Glutamatergic neuron (in vitro differentiated cells): ENCODE results near the gene MRGPRD. TPM values are rescaled to one million over a fixed set of nuclear protein-coding genes. Genes with fewer than 3 reads are reported as not detected.

Experiments used
- DNase-seq: peaks from one replicate; pipeline ENCODE4 v3.0.0; 2022
- H3K27ac Mint-ChIP-seq: one replicate; pipeline ENCODE4 v1.8.0; 2020; ENCODE audit warnings: mild to moderate bottlenecking, mixed read lengths, inconsistent platforms; ENCODE audit not compliant: unreplicated experiment
- H3K27me3 Mint-ChIP-seq: one replicate; pipeline ENCODE4 v1.8.0; 2020; ENCODE audit warnings: mild to moderate bottlenecking, moderate library complexity, mixed read lengths, inconsistent platforms; ENCODE audit not compliant: unreplicated experiment
- H3K36me3 Mint-ChIP-seq: one replicate; pipeline ENCODE4 v1.8.0; 2020; ENCODE audit warnings: mild to moderate bottlenecking, mixed read lengths, inconsistent platforms; ENCODE audit not compliant: unreplicated experiment
- H3K4me1 Mint-ChIP-seq: one replicate; pipeline ENCODE4 v1.8.0; 2020; ENCODE audit warnings: mild to moderate bottlenecking, low read depth, mixed read lengths, inconsistent platforms; ENCODE audit not compliant: unreplicated experiment
- H3K4me3 Mint-ChIP-seq: one replicate; pipeline ENCODE4 v1.8.0; 2020; ENCODE audit warnings: mild to moderate bottlenecking, mixed read lengths, inconsistent platforms; ENCODE audit not compliant: unreplicated experiment
- H3K9me3 Mint-ChIP-seq: one replicate; pipeline ENCODE4 v1.8.0; 2020; ENCODE audit warnings: mild to moderate bottlenecking, moderate library complexity, mixed read lengths, inconsistent platforms; ENCODE audit not compliant: unreplicated experiment
- total RNA-seq: library from RNA; stranded (reverse); fragmentation: NEBNext Ultra II Directional; extraction: Animal tissue kit (Norgen Biotek cat#: 25700); gene quantifications from one replicate; pipeline ENCODE4 v1.2.1, GENCODE V29; 2021; ENCODE audit not compliant: unreplicated experiment
- TF ChIP-seq, protein P1 (sequence below): fragments of 200-600 bp; sonication (generic); IDR thresholded peaks from one replicate; pipeline ENCODE4 v1.5.0; 2021; ENCODE audit not compliant: partially characterized antibody, unreplicated experiment

The MRGPRD gene
- total RNA-seq, 1 donor from 2014 or later: not detected

- TF ChIP-seq, protein P1, sequence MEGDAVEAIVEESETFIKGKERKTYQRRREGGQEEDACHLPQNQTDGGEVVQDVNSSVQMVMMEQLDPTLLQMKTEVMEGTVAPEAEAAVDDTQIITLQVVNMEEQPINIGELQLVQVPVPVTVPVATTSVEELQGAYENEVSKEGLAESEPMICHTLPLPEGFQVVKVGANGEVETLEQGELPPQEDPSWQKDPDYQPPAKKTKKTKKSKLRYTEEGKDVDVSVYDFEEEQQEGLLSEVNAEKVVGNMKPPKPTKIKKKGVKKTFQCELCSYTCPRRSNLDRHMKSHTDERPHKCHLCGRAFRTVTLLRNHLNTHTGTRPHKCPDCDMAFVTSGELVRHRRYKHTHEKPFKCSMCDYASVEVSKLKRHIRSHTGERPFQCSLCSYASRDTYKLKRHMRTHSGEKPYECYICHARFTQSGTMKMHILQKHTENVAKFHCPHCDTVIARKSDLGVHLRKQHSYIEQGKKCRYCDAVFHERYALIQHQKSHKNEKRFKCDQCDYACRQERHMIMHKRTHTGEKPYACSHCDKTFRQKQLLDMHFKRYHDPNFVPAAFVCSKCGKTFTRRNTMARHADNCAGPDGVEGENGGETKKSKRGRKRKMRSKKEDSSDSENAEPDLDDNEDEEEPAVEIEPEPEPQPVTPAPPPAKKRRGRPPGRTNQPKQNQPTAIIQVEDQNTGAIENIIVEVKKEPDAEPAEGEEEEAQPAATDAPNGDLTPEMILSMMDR: no peak
- Mint-ChIP-seq H3K4me1 (peaks cover 15% of the 10 kb centered on the region), H3K27me3 (peaks cover 2% of the 10 kb centered on the region), H3K36me3 (no peaks in the 10 kb centered on the region), H3K9me3 (peaks cover 6% of the 10 kb centered on the region), H3K27ac (no peak overlapping the region), H3K4me3 (no peak overlapping the region)
- DNase-seq: no peak
Measured at GRCh38 chr11:69003301-69003865, 22.6 kb upstream of the MRGPRD start.

DNA sequence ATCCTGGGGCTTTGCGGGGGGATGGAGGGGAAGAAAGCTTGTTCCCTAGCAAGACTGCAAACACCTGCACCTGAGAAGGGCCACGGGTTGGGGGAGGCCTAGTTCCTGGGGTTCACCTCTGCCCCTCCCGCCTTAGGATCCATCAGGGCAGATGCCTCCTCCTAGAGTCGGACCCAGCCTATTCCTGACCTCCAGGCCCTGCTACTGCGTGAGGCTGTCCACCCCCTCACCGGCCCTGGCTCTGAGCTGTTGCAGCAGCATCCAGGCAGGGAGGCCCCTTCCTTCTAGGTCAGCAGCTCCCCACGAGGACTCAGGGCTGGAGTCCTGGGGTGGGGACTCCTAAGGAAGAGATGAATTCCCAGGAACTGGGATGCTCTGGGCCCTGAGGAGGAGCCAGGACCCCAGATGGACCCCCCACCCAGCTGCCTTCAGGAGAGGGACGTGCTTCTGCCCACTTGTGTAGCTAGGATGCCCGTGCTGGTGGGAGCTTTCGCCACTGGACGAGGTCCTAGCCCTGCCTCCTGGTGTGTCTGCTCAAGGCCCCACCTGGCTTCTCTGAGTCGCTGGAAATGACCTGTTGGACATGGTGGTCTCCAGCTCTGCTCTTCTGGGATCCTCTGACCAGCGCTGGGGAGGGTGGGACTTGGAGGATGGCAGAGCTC is 21.9 kb upstream of the MRGPRD start:
- H3K9me3 Mint-ChIP-seq: peaks cover 8% of the 10 kb centered on the region
- no peak overlapping the region for H3K4me3 Mint-ChIP-seq
- H3K27ac Mint-ChIP-seq: no peak overlapping the region
- no peak for DNase-seq
- TF ChIP-seq, protein P1: no peak
- peaks cover 17% of the 10 kb centered on the region for H3K4me1 Mint-ChIP-seq
- H3K27me3 Mint-ChIP-seq: peaks cover 2% of the 10 kb centered on the region
- H3K36me3 Mint-ChIP-seq: no peaks in the 10 kb centered on the region

- H3K4me1 Mint-ChIP-seq: peaks cover 15% of the 10 kb centered on the region
- DNase-seq: no peak
- no peaks in the 10 kb centered on the region for H3K36me3 Mint-ChIP-seq
- no peaks in the 10 kb centered on the region for H3K27me3 Mint-ChIP-seq
- TF ChIP-seq, protein P1: no peak
- H3K9me3 Mint-ChIP-seq: peaks cover 8% of the 10 kb centered on the region
- H3K4me3 Mint-ChIP-seq: no peak overlapping the region
- no peak overlapping the region for H3K27ac Mint-ChIP-seq
Measured at GRCh38 chr11:69002110-69002569, 21.4 kb upstream of the MRGPRD start.

DNA sequence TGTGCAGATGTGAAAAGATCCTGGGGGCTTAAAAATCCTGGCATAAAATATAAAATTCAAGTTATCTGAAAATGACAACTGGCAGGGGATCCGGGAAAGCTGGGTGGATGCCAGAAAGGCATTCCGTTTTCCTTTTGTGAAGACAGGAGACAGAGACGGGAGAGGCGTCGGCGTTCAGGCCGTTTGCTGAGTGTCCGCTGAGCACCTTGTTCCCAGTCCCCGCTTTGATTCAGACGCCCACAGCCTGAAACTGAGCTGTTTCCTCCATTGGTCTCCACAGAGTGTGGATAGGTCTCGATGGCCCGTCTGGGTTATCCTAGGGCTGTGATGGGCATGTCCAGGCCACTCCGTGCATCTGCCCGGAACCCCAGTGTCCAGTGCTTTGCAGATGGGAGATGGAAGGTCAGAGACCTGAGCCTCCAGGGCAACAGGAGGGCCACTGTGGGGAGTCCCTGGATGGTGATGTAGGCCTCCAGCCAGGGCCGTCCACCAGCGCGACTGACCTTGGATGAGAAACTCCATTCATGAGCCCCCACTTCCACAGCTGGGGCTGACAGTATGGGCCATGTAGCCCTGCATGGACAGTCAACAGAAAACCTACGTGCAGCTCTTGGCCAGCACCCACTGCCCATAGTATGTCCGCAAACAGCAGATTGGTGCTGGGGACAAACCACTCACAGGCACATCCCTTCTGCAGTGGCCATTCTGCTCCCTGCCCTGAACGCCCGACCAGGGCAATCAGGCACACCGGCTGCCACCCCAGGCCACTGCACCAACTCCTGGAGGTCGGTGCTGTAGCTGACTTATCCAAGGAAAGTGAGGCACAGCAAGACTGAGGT is 20.7 kb upstream of the MRGPRD start:
- Mint-ChIP-seq H3K4me3 (no peak overlapping the region), H3K4me1 (peaks cover 15% of the 10 kb centered on the region), H3K27me3 (peaks cover 1% of the 10 kb centered on the region), H3K9me3 (peaks cover 5% of the 10 kb centered on the region), H3K36me3 (no peaks in the 10 kb centered on the region), H3K27ac (no peak overlapping the region)
- no peak for DNase-seq
- TF ChIP-seq, protein P1: no peak
